Esophagus (tissue), 2 donors: Measurements from ENCODE around the gene PROCA1. TPM values are rescaled to one million over a fixed set of nuclear protein-coding genes. Genes with fewer than 3 reads are reported as not detected.
A peak's percentile ranks its signal among the peaks of the same experiment; 100 is the strongest.

Experiments
- H3K27ac ChIP-seq, 2 donors: one replicate each; pipeline ENCODE4 v1.5.1; 2013; ENCODE audit warnings: low read depth in 2 of 2, mild to moderate bottlenecking in 2 of 2, inconsistent platforms in 1 of 2, low read length in 1 of 2, moderate library complexity in 1 of 2
- H3K27me3 ChIP-seq, 2 donors: one replicate each; pipeline ENCODE4 v1.6.1; 2013; ENCODE audit warnings: low read length in 2 of 2, control low read depth in 1 of 2, mild to moderate bottlenecking in 1 of 2; ENCODE audit not compliant: insufficient read depth in 2 of 2, control insufficient read depth in 1 of 2
- H3K36me3 ChIP-seq, 2 donors: one replicate each; pipeline ENCODE4 v1.6.1; 2013; ENCODE audit warnings: low read length in 1 of 2; ENCODE audit not compliant: control insufficient read depth in 2 of 2, insufficient read depth in 2 of 2
- H3K4me1 ChIP-seq, 2 donors: one replicate each; pipeline ENCODE4 v1.6.1; 2013; ENCODE audit warnings: low read length in 1 of 2; ENCODE audit not compliant: control insufficient read depth in 2 of 2, insufficient read depth in 2 of 2
- H3K4me3 ChIP-seq, 2 donors: one replicate each; pipeline ENCODE4 v1.5.1; 2013; ENCODE audit warnings: low read length in 2 of 2, mild to moderate bottlenecking in 2 of 2, low read depth in 1 of 2, moderate library complexity in 1 of 2
- H3K9me3 ChIP-seq, 2 donors: one replicate each; pipeline ENCODE4 v1.6.1; 2013; ENCODE audit warnings: mild to moderate bottlenecking in 2 of 2, low read depth in 1 of 2, low read length in 1 of 2, moderate library complexity in 1 of 2; ENCODE audit not compliant: control insufficient read depth in 2 of 2, insufficient read depth in 1 of 2
- WGBS, 2 donors: extraction: QIAGEN DNeasy Blood & Tissue Kit; methylation state at CpG; one replicate each; pipeline ENCODE4 v1.1.7; 2013; 5-methylcytosine and 5-hydroxymethylcytosine counted together
- polyA plus RNA-seq, 2 donors: library from polyadenylated mRNA; stranded (reverse); fragments of 200-250 nt; gene quantifications; one replicate each; pipeline ENCODE4 v1.2.3, GENCODE V29; 2013
- donor health status: healthy with polysubstance abuse.
- donor health status: Bipolar disorder and iron deficiency.

The PROCA1 gene
- polyA plus RNA-seq, 2 donors: 0.59 to 2.0 TPM

- peak overlapping the region; percentile 90 to 91 for H3K27ac ChIP-seq
- peaks cover 0 to 16% of the 10 kb centered on the region in 2 donors for H3K36me3 ChIP-seq
- H3K9me3 ChIP-seq: no peaks in the 10 kb centered on the region
- 42 to 50% methylated on average over 34 of the region's 34 CpGs for WGBS, 2 donors
- no peaks in the 10 kb centered on the region for H3K27me3 ChIP-seq
- peak overlapping the region in 1 of 2 donors; percentile 55 for H3K4me3 ChIP-seq
- H3K4me1 ChIP-seq: peaks cover 0 to 2% of the 10 kb centered on the region in 2 donors
Observed at GRCh38 chr17:28712032-28712704, 480 bp upstream of the PROCA1 start.

- Histone ChIP-seq H3K27me3 (no peaks in the 10 kb centered on the region), H3K36me3 (peaks cover 0 to 16% of the 10 kb centered on the region in 2 donors)
- 1% methylated on average over 70 to 74 of the region's 74 CpGs for WGBS, 2 donors
Observed at GRCh38 chr17:28710861-28711722, 596 bp downstream of the PROCA1 start.

GRCh38 chr17:28707339-28707720 is 4.4 kb downstream of the PROCA1 start:
- no peaks in the 10 kb centered on the region for H3K4me1 ChIP-seq
- no peak overlapping the region for H3K4me3 ChIP-seq
- H3K27ac ChIP-seq: no peak overlapping the region
- peaks cover 5 to 20% of the 10 kb centered on the region in 2 donors for H3K36me3 ChIP-seq
- H3K27me3 ChIP-seq: no peaks in the 10 kb centered on the region
- 85 to 87% methylated on average over 2 of the region's 2 CpGs for WGBS, 2 donors
- no peaks in the 10 kb centered on the region for H3K9me3 ChIP-seq

More at GRCh38 chr17:28710861-28711722, 596 bp downstream of the PROCA1 start:
- peaks cover 0 to 2% of the 10 kb centered on the region in 2 donors for H3K4me1 ChIP-seq
- no peaks in the 10 kb centered on the region for H3K9me3 ChIP-seq
- peak overlapping the region; percentile 90 to 91 for H3K27ac ChIP-seq
- peak overlapping the region; percentile 55 to 58 for H3K4me3 ChIP-seq

GRCh38 chr17:28706471-28707338 is 5.0 kb downstream of the PROCA1 start:
- no peaks in the 10 kb centered on the region for H3K4me1 ChIP-seq
- H3K4me3 ChIP-seq: no peak overlapping the region
- H3K36me3 ChIP-seq: peaks cover 10 to 26% of the 10 kb centered on the region in 2 donors
- WGBS, 2 donors: 58 to 65% methylated on average over 6 to 7 of the region's 7 CpGs
- H3K27ac ChIP-seq: no peak overlapping the region
- no peaks in the 10 kb centered on the region for H3K27me3 ChIP-seq
- H3K9me3 ChIP-seq: no peaks in the 10 kb centered on the region

- no peak overlapping the region for H3K27ac ChIP-seq
- H3K36me3 ChIP-seq: peaks cover 19 to 35% of the 10 kb centered on the region in 2 donors
- 71 to 73% methylated on average over 10 of the region's 10 CpGs for WGBS, 2 donors
Observed at GRCh38 chr17:28705728-28706334, 5.9 kb downstream of the PROCA1 start.

GRCh38 chr17:28705074-28705659 is 6.5 kb downstream of the PROCA1 start:
- WGBS, 2 donors: 71 to 74% methylated on average over 5 of the region's 5 CpGs
- Histone ChIP-seq H3K4me3 (no peak overlapping the region), H3K36me3 (peaks cover 26 to 41% of the 10 kb centered on the region in 2 donors), H3K9me3 (no peaks in the 10 kb centered on the region), H3K27ac (no peak overlapping the region), H3K27me3 (no peaks in the 10 kb centered on the region), H3K4me1 (no peaks in the 10 kb centered on the region)

More at GRCh38 chr17:28705728-28706334, 5.9 kb downstream of the PROCA1 start:
- Histone ChIP-seq H3K9me3 (no peaks in the 10 kb centered on the region), H3K4me3 (no peak overlapping the region), H3K27me3 (no peaks in the 10 kb centered on the region), H3K4me1 (no peaks in the 10 kb centered on the region)

- Histone ChIP-seq H3K27ac (no peak overlapping the region), H3K4me1 (no peaks in the 10 kb centered on the region), H3K9me3 (no peaks in the 10 kb centered on the region), H3K36me3 (peaks cover 34 to 50% of the 10 kb centered on the region in 2 donors), H3K27me3 (no peaks in the 10 kb centered on the region), H3K4me3 (no peak overlapping the region)
- 87 to 89% methylated on average over 14 of the region's 14 CpGs for WGBS, 2 donors
Observed at GRCh38 chr17:28704219-28704858, 7.3 kb downstream of the PROCA1 start.

- Histone ChIP-seq H3K27me3 (no peaks in the 10 kb centered on the region), H3K36me3 (peaks cover 39 to 56% of the 10 kb centered on the region in 2 donors), H3K9me3 (no peaks in the 10 kb centered on the region), H3K4me1 (no peaks in the 10 kb centered on the region), H3K4me3 (no peak overlapping the region), H3K27ac (no peak overlapping the region)
- WGBS, 2 donors: 81 to 87% methylated on average over 16 of the region's 16 CpGs
Observed at GRCh38 chr17:28703552-28704218, 8.0 kb downstream of the PROCA1 start.
